ENCODE data around the gene DNLZ. TPM values are rescaled to one million over a fixed set of nuclear protein-coding genes. Genes with fewer than 3 reads are reported as not detected.

Gene DNLZ
- total and polyA plus RNA-seq, 9 of the 15 experiments (the other 6 are each of a cell fraction or from before 2014, with no cell fraction given): 0.17 to 44.6 (median 3.4) TPM

GRCh38 chr9:136337416-136338395, 25.8 kb downstream of the DNLZ start:
- in situ Hi-C loops (cut with MboI): loop anchor here (25.0 kb wide), 1 partner anchor 300 kb away; no protein-coding TSS in a partner anchor
- Histone ChIP-seq H3K9me3 (replicated peaks; ENCODE audit: control insufficient read depth, insufficient read depth, low read depth, low read length) (no peaks in the 10 kb centered on the region), H4K20me1 (replicated peaks; ENCODE audit: control insufficient read depth, insufficient read depth, low read length) (no peaks in the 10 kb centered on the region), H3K4me3 (no peak overlapping the region), H3K4me2 (ENCODE audit: insufficient read depth, low read length) (no peak overlapping the region), H3K4me1 (replicated peaks in 1 of 2; ENCODE audit: control insufficient read depth in 2 of 2, insufficient read depth in 2 of 2, low read length in 2 of 2) (peaks cover 0 to 96% of the 10 kb centered on the region in 2 experiments; a peak in 2 of 5 replicates), H3K9me1 (ENCODE audit: control insufficient read depth, insufficient read depth, low read length) (peaks cover 3% of the 10 kb centered on the region), H3K79me2 (ENCODE audit: control insufficient read depth, insufficient read depth, low read length) (no peaks in the 10 kb centered on the region), H3K9ac (ENCODE audit: insufficient read depth in 1 of 2, low read depth in 2 of 2, low read length in 2 of 2) (peak overlapping the region in 1 of 2 experiments; percentile 35; a peak in 1 of 4 replicates), H3K27ac (ENCODE audit: extremely low read depth, low read depth, low read length) (no peak overlapping the region), H3K27me3 (ENCODE audit: control insufficient read depth in 2 of 2, insufficient read depth in 2 of 2, low read length in 2 of 2) (no peaks in the 10 kb centered on the region), H3K36me3 (ENCODE audit: control insufficient read depth, insufficient read depth, low read length) (peaks cover 22% of the 10 kb centered on the region; the same call in 1 of the 3 replicates), H2AFZ (ENCODE audit: low read depth, low read length) (no peak overlapping the region)
- TF ChIP-seq POLR2G (IDR thresholded peaks at IDR 0.05; ENCODE audit: low read depth, low read length) (peak; percentile 25; the same call in 1 of the 2 replicates), TCFL5 (CRISPR knock-in tag; conservative IDR thresholded peaks at IDR 0.05) (no peak), MEIS2 (IDR thresholded peaks at IDR 0.05; ENCODE audit: partially characterized antibody) (no peak), RFX5 (IDR thresholded peaks at IDR 0.05; ENCODE audit: low read depth, low read length) (no peak), ZFP36 (IDR thresholded peaks at IDR 0.05; ENCODE audit: low read depth, low read length, partially characterized antibody) (no peak), NCOA1 (IDR thresholded peaks at IDR 0.05; ENCODE audit: low read depth) (no peak), POLR3A (IDR thresholded peaks at IDR 0.05; ENCODE audit: borderline replicate concordance, extremely low read depth, insufficient read depth, insufficient read length) (no peak)
- 80% methylated on average over 24 of the region's 43 CpGs for WGBS (ENCODE audit: insufficient coverage, low coverage, missing lambda C conversion rate)
- no TSS peak for BruUV-seq (replicated peaks)
- DNase-seq (ENCODE audit: extremely low read depth in 1 of 4, low spot score in 3 of 4) (no peak), ATAC-seq (no peak), FAIRE-seq (no peak)
- intact Hi-C loops (cut with micrococcal nuclease): loop anchor here (2.0 kb wide), 1 partner anchor 63 kb away; the partner anchor contains the start of gene SNAPC4
- POLR2A ChIA-PET: interaction anchor here (1.2 kb wide), 1 partner anchor 10 kb away, joined by 5 read pairs; the partner anchor contains the start of gene GPSM1
- CTCF ChIA-PET (ENCODE audit: low intra/inter-chr PET ratio): interaction anchor here (2.6 kb wide), 1 partner anchor 63 kb away, joined by 10 read pairs; the partner anchor contains the start of gene SNAPC4

Measured in K562 (cell line).